Bone marrow (tissue), 2 donors: Measurements from ENCODE around the gene PACS2.

Experiments
- DNase-seq, 2 donors: peaks; one replicate each; lab custom pipeline; 2025; lab: John Stamatoyannopoulos, UW

The PACS2 gene

DNA sequence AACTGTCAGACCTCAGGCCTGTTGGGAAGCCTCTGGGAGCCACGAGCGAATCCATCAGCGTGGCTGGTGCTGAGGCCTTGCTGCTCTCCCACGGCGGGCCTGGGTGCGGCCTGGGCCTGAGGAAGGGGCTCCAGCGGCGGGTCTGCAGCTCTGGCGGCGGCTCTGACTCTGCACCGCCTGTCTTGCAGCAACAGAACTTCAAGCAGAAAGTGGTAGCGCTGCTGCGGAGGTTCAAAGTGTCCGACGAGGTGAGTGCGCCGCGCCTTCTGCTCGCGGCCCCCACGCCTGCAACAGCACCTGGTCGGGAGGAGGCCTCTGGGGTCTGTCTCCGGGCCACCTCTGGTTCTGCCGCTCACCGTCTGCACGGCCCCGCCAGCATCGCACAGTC, 55.1 kb downstream of the PACS2 start:
- no peak for DNase-seq

DNA sequence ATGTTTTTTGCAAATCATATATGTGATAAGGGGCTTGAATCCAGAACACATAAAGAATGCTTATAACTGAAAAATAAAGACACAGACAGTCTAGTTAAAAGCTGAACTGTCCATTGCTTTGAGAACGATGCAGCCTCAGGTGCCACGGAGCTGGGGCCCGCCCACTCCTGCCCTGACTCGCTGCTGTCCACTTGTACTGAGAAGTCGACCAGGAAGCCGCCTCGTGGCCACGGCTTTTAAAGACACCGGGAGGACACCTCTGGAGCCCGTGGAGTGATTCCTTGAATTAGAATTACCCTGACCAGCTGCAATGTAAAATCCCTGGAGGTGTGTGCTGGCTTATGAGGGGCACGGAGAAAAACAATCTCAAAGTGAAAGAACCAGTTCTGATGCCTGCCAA, 59.8 kb downstream of the PACS2 start:
- no peak for DNase-seq

DNA sequence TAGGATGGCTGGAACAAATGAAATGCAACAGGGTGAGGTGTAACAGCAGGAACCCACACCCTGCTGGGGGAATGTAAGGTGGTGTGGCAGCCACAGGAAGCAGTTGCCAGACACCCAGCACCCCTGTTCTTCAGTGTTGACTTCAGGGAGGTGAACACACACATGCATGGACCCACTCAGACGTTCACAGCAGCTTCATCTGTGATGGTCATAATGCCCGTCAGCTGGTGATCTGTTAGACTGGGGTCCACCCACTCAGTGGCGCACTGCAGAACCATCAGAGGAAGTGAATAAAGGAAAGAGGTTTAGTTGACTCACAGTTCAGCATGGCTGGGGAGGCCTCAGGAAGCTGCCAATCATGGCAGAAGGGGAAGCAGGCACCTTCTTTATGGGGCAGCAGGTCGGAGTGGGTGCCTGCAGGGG, 61.1 kb downstream of the PACS2 start:
- DNase-seq, result peak; percentile 26 to 68

DNA sequence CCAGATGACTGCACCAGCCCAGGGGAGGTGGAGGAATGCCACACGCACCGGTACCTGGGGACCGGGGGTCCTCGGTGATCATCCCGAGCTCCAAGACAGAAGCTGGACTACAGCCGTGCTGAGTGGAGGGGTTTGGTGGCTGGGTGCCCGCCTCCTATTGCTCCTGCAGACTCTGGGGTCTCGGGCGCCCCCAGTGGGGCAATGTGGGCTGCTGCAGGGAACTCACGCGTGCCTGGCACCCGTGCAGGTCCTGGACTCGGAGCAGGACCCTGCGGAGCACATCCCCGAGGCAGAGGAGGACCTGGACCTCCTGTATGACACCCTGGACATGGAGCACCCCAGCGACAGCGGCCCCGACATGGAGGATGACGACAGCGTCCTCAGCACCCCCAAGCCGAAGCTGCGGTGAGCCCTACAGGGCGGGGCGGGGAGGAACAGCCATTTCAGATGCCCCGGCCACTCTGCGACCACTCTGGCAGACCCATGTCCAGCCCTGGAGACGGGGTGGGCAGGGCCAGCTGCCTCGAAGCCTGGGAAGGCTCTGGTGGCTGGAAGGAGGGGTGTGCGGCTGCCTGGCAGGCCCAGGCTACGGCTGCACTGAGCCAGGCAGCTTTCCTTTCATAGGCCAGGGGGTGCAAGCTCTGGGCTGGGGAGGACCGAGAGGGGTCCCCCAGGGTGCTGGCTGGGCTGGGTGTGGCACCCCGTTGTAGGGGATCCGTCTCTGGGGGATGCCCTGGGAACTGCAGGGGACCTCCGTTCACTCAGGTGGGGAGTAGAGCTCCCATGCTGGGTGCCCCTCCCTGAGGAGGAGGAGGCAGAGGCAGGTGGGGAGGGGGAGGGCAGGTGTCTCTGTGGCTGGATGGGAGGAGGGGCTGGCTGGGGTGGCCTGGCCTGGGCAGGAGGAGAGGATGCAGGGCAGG, 62.2 kb downstream of the PACS2 start:
- no peak for DNase-seq

DNA sequence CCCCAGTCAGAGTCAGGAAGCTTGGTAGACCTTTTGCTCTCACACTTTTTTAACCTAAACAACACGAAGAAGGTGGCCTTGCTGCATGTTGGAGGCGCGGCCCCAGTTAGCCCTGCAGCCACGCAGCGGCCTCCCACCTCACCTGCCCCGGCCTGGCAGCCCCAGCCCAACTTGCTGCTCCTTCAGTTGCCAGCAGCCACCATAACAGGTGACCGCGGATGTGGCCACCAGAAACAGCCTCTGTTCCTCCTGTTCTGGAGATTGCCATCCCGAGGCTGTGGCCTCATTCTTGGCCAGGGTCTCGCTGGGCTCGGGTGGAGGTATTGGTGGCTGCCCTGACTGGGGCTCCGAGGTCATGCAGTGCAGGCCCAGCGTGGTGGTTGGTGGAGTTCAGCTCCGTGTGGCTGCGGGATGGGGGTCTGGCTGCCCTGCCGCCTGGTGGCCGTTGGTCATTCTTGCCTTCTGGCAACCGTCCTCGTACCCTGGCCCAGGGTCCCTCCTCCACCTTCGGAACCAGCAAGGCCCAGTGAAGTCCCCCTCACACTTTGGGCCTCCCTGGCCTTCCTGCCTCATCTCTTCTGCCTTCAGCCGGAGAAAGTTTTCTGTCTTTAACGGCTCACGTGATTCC, 63.1 kb downstream of the PACS2 start:
- no peak for DNase-seq

DNA sequence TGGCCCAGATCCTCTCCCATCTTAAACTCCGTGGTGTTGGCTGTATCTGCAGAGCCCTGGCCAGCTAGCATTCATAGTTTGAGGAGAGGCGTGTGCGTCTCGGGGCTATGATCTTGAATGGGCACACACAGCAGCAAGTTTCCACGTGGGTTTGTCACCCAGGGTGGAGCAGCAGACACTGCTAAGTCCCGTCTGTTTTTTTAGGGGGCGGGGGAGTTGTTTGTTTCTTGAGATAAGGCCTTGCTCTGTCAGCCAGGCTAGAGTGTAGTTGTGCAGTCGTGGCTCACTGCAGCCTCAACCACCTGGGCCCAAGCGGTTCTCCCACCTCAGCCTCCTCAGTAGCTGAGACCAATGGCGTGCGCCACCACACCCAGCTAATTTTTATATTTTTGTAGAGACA, 63.7 kb downstream of the PACS2 start:
- no peak for DNase-seq

DNA sequence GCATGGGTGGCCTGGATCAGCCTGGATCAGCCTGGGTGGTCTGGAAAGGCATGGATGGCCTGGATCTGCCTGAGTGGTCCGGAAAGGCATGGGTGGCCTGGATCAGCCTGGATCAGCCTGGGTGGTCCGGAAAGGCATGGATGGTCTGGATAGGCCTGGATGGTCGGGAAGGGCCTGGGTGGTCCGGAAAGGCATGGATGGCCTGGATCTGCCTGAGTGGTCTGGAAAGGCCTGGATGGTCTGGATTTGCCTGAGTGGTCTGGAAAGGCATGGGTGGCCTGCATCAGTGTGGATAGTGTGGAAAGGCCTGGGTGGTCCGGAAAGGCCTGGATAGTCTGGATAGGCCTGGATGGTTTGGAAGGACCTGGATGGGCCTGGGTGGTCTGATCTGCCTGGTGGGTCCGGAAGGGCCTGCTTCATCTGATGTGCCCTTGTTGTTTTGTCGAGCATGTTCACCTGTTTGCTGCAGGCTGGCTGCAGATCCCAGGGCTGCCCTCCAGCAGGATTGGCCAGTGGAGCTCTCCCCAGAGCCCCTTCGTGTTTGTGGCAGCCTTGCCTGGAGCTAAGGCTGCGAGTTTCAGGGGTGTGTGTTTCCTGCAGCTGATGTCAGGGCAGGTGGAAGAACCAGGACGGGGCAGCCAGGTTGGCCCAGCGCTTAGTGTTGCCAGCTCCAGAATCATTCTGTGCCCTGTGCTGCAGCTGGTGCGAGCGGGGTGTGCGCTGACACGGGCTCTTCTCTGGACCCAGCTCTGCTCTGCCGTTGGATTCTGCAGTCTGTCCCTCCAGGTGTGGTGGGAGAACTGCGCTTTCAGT, 64.5 kb downstream of the PACS2 start:
- no peak for DNase-seq

DNA sequence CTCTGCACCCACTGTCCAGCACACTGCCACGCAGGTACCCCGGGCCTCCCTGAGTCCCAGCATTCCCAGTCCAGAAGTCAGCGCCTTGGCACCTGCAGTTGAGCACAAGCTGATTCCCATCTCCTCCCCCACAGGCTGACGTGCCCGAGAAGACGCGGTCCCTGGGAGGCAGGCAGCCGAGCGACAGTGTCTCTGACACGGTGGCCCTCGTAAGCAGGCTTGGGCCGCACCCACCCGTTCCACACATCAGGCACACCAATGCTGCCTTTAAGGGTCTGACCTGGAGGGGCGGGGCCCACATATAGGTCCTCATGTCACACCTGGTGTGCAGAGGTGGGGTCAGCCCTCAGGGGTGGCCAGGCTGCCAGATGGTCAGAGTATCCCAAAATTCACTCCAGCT, 65.4 kb downstream of the PACS2 start:
- DNase-seq, result no peak

DNA sequence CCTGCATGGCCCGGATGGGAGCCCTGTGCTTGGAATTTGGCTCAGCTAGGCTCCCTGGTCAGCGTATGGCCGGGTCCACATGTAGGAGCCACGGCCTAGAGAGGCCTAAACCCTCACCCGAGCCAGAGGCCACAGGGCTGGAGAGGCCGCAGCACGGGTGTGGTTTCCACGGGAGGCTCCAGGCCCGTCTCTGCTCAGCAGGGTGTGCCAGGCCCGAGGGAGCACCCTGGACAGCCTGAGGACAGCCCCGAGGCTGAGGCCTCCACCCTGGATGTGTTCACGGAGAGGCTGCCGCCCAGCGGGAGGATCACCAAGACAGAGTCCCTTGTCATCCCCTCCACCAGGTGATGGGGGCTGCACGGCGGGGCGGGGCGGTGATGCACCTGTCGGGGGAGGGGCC, 66.2 kb downstream of the PACS2 start:
- no peak for DNase-seq

DNA sequence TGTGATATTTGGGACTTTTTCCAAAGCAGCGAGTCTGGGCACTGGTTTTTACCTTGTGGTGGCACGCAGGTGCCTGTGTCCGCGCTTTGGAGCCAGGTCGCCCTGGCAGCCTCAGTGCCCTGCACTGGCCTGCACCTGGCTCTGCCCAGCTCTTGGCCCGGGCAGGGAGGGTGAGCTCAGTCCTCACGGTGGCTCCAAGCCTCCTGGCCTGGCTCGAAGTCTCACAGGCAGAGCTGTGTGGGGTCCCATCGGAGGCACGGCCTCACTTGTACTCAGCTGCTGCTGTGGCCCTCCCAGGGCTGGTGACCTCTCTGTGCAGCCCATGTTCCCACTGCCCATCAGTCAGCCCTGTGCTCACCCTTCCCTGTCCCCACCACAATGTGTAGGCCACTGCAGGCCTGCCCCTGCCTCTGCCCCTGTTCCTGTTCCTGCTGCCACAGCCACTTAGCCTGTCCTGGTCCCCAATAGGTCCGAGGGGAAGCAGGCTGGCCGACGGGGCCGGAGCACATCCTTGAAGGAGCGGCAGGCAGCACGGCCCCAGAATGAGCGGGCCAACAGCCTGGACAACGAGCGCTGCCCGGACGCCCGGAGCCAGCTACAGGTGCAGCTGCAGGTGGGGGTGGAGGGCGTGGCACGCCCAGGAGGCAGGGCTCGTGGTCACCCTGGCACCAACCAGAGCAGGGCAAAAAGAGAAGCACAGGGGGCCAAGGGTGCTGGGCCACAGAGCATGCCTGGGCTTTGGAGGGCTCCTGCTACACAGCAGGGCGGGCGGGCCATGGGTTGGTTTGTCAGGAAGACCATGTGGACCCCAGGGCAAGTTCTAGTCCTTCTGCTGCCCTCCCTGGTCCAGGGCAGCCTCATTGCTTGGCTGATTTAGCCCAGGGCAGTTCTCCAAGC, 67.1 kb downstream of the PACS2 start:
- DNase-seq, result no peak

DNA sequence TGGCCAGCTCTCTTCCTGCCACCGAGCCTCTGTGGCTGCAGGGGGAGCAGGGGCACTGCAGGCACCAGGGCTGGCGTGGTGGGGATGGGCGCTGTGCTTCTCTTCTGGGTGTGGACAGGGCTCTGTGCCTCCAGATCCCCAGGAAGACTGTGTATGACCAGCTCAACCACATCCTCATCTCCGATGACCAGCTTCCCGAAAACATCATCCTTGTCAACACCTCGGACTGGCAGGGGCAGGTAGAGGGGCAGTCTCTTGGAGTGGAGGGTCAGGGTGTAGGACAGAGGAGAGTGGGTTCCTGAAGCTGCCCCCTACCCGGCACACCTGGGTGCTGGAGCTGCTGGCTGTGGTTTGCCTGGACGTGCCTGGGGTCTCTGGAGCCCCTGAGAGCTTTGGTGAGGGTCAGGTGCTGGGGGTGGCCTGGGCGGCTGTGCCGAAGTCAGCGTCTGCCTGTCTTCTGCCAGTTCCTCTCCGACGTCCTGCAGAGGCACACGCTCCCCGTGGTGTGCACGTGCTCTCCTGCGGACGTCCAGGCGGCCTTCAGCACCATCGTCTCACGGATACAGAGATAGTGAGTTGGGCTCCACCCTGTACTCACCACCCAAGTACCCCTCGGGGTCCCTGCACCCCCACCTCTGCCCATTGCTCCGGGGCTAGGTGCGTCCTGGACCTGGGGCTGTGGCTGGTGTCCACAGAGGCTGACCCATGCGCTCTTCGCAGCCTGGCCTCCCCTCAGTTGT, 68.0 kb downstream of the PACS2 start:
- no peak for DNase-seq

DNA sequence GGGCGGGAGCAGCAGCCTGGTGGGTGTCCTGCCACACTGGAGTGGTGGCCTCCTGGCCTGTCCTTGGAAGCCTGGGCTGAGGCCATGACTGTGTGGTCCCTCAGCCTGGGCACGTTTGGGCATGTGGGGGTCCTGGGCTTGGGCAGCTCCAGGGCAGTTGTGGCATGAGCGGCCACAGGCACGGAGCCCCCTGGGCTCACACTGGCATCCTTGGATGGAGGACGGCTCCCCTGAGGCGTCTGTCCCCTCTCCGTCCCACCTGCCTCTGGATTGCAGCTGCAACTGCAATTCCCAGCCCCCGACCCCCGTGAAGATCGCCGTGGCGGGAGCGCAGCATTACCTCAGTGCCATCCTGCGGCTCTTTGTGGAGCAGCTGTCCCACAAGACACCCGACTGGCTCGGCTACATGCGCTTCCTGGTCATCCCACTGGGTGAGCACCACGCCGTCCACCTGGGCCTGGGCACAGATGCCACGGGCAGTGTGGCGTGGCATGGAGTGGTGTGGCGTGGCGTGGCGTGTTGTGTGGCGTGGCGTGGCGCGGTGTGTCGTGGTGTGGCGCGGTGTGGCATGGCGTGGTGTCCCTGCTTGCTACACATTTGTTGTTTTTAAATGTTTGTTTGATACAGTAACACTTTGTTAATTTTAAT, 68.7 kb downstream of the PACS2 start:
- DNase-seq, result no peak

DNA sequence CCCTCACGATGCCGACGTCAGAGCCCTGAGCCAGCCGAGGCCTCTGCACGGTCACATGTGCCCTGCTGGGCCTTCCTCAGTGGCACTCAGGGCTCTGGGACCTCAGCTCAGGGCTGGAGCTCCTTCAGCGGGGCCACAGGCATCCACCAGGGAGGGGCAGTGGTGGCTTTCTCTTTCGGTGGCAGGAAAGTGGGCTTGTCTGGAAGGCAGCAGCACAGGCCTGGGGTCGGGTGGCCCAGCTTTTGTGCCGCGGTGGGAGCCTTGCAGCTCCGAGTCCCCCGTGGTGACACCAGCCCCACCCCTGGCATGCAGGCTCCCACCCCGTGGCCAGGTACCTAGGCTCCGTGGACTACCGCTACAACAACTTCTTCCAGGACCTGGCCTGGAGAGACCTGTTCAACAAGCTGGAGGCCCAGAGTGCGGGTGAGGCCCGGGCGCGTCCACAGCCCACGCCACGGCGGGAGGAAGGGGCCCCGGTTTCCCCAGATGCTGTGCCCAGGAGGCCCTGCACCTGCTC, 69.6 kb downstream of the PACS2 start:
- DNase-seq, result no peak

DNA sequence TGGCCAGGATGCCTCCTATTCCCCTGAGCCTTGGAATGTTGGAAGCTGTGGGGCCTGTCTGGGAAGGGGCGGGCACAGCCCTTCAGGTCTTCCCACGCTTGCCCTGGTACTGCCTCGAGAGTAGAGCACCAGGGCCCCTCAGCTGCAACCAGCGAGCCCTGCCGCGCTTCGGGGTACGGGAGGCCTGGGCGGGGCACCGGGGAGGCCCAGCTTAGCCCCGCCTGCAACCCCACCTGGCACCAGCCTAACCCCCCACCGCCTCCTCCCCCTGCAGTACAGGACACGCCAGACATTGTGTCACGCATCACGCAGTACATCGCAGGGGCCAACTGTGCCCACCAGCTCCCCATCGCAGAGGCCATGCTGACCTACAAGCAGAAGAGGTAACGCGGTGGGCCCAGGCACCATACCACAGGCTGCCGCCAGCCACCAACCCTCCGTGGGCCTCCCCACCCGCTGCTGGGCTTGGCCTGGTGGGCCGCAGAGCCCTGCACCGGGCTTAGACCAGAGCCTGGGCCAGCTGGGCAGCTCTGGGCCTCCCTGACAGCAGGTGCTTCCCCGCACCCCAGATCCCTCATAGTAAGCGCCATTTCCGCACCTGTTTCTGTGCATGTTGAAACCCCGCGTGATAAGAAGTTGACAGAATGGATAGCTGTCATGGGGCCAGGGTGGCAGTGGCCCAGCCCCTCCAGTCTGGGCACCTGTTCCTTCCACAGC, 70.2 kb downstream of the PACS2 start:
- no peak for DNase-seq

DNA sequence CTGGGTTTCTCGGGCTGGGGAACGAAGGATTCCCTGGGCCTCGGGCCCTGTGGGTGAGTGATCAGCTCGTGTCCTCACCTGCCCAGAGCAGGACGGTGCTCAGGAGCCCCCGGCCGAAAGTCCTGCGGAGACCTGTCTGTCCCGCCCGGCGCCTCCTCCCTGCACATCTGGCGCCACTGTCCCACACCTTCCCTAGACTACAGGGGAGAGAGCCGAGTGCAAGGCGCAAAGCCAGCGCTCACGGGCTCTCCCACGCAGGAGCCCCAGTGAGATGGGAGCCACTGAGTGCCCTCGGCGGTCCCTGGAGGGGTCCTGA, 70.7 kb downstream of the PACS2 start:
- DNase-seq, result no peak

DNA sequence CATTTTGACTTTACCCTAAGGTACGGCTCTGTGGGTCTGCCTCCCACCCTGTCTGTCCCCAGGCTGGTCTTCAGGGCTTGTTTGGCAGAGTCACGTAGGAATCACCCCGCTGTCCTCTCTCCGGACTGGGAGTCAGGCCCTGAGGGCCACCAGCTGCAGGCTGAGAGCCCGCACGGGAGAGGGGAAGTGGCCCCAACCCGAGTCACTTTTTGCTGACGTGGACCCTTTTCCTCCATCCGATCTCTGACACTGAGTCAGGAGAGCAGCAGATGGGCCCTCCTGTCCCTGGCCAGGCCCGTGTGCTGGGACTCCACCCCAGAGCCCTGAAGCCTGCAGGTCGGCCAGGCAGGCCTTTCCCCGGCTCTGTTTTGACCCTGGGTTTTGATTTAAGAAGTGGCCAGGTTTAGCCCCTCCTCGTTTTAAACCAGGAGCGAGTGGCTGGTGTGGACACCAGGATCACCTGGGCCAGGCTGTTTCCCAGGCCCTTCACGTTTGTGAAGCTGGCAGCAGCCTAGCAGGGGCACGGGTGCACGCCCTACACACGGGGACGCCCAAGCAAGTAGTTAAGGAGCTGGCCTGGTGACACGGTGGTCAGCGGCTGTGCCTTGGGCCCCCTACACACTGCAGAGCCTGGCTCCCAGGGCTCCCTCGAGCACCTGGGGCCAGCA, 71.3 kb downstream of the PACS2 start:
- DNase-seq, result no peak

DNA sequence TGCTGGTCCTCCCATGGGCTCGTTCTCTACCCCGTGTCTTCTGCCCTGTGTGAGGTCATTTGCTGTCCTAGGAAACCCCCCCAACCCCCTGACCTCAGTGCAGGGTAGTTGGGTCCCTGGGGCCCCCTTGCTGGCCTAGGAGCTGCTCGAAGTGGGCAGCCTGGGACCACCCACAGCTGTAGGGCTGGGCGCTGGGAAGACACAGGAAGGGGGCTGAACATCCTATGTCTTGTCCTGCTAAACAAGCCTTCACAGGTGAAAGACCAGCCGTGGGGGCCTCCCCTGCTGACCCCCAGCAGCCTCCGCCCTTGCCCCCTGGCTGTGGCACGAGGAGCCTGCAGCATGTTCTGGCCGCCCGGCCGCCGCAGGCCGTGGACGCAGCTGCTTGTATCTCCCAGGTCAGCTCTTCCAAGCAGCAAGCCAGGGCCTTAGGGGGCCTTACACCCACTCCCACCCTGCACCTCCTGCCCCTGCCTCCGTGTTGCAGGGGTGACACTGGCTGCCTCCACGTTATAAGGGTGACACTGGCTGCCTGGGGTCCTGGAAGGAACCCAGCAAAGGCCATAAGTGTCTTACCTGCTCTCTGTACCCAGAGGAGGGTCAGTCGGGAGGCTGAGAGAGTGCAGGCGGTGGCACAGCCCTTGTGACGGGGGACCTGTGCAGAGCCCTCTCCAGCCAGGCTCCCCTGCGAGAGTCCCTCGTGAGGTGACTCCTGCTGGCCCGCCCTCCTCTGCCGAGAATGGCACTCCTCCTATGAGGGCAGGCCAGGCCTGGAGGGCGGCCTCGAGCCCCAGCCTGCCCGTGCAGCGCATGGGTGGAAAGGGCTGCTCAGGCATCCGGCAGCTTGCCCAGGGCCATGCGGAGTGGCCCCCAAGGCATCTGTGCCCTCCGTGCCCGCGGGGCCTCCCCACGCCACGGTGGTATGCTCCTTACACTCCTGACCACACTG, 72.3 kb downstream of the PACS2 start:
- DNase-seq, result no peak

DNA sequence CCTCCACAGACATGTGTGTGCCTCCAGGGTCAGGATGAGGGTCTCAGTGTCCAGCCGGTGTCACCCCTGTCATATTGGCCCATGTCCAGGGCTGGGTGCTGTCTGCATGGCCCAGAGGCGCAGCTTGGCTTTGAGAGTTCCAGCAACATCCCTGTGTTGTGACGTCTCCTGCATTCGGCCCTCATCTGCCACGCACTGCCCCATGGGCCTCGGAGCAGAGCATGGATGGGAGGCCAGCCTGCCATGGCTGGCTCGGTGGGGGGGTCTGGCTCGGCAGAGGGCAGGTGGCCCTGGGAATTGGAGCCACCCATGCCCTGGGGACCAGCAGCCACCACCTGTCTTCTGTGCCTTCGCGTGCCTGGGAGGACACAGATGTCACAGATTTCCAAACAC, 73.0 kb downstream of the PACS2 start:
- no peak for DNase-seq
